Liver (tissue), 3 donors: ENCODE data around the gene GMDS.

Source experiments
- EGR1 ChIP-seq, 2 donors: IDR thresholded peaks; 2 replicates each; pipeline ENCODE4 v1.6.1; 2016 to 2018; ENCODE audit warnings: antibody characterized with exemption in 2 of 2, low read depth in 2 of 2
- FOXA1 ChIP-seq: IDR thresholded peaks from 2 replicates; pipeline ENCODE4 v1.6.1; 2016; ENCODE audit warnings: antibody characterized with exemption
- GABPA ChIP-seq, 2 donors: IDR thresholded peaks in 1 of 2; conservative IDR thresholded peaks in 1 of 2; 2 replicates each; pipeline ENCODE4 v1.6.1; 2016; ENCODE audit warnings: antibody characterized with exemption in 2 of 2, mild to moderate bottlenecking in 1 of 2, moderate library complexity in 1 of 2
- HNF4G ChIP-seq: IDR thresholded peaks from 2 replicates; pipeline ENCODE4 v1.6.1; 2016; ENCODE audit warnings: antibody characterized with exemption
- RAD21 ChIP-seq, 2 donors: IDR thresholded peaks; 2 replicates each; pipeline ENCODE4 v1.6.1; 2016; ENCODE audit warnings: antibody characterized with exemption in 2 of 2, mild to moderate bottlenecking in 2 of 2
- RXRA ChIP-seq, 2 donors: IDR thresholded peaks; 2 replicates each; pipeline ENCODE4 v1.6.1; 2017 to 2018; ENCODE audit warnings: antibody characterized with exemption in 2 of 2, mild to moderate bottlenecking in 1 of 2
- SP1 ChIP-seq: IDR thresholded peaks from 2 replicates; pipeline ENCODE4 v1.6.1; 2018; ENCODE audit warnings: antibody characterized with exemption, mild to moderate bottlenecking
- TAF1 ChIP-seq: conservative IDR thresholded peaks from 2 replicates; pipeline ENCODE4 v1.6.1; 2016; ENCODE audit warnings: antibody characterized with exemption, mild to moderate bottlenecking
- YY1 ChIP-seq: IDR thresholded peaks from 2 replicates; pipeline ENCODE4 v1.6.1; 2016; ENCODE audit warnings: antibody characterized with exemption, mild to moderate bottlenecking
- TF ChIP-seq, protein P1 (sequence below): fragments of 150-350 bp; IDR thresholded peaks from 2 replicates; pipeline ENCODE4 v1.5.1; 2017; ENCODE audit warnings: improper control_type of control experiment, low read depth, low read length; ENCODE audit not compliant: missing input control
- TF ChIP-seq, protein P2 (sequence below): IDR thresholded peaks from 2 replicates; pipeline ENCODE4 v1.6.1; 2016; ENCODE audit warnings: antibody characterized with exemption, mild to moderate bottlenecking
- donor health status: healthy.
- donor health status: healthy.

DNA sequence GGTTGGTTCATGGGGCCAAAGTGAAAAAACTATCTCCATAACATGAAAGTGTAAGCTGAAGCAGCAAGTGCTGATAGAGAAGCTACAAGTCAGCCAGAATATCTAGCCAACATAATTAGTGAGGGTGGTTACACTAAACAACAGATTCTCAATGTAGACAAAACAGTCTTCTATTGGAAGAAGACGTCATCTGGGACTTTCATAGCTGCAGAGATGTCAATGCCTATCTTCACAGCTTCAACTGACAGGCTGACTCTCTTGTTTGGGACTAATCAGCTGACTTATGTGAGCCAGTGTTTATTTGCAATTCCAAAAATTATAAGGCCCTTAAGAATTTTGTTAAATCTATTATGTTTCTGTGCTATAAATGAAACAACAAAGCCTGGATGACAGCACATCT, 63.2 kb downstream of the GMDS start:
- TF ChIP-seq, protein P1, sequence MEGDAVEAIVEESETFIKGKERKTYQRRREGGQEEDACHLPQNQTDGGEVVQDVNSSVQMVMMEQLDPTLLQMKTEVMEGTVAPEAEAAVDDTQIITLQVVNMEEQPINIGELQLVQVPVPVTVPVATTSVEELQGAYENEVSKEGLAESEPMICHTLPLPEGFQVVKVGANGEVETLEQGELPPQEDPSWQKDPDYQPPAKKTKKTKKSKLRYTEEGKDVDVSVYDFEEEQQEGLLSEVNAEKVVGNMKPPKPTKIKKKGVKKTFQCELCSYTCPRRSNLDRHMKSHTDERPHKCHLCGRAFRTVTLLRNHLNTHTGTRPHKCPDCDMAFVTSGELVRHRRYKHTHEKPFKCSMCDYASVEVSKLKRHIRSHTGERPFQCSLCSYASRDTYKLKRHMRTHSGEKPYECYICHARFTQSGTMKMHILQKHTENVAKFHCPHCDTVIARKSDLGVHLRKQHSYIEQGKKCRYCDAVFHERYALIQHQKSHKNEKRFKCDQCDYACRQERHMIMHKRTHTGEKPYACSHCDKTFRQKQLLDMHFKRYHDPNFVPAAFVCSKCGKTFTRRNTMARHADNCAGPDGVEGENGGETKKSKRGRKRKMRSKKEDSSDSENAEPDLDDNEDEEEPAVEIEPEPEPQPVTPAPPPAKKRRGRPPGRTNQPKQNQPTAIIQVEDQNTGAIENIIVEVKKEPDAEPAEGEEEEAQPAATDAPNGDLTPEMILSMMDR, result no peak
- TF ChIP-seq HNF4G, result no peak
- no peak for TF ChIP-seq TAF1
- TF ChIP-seq, protein P2, sequence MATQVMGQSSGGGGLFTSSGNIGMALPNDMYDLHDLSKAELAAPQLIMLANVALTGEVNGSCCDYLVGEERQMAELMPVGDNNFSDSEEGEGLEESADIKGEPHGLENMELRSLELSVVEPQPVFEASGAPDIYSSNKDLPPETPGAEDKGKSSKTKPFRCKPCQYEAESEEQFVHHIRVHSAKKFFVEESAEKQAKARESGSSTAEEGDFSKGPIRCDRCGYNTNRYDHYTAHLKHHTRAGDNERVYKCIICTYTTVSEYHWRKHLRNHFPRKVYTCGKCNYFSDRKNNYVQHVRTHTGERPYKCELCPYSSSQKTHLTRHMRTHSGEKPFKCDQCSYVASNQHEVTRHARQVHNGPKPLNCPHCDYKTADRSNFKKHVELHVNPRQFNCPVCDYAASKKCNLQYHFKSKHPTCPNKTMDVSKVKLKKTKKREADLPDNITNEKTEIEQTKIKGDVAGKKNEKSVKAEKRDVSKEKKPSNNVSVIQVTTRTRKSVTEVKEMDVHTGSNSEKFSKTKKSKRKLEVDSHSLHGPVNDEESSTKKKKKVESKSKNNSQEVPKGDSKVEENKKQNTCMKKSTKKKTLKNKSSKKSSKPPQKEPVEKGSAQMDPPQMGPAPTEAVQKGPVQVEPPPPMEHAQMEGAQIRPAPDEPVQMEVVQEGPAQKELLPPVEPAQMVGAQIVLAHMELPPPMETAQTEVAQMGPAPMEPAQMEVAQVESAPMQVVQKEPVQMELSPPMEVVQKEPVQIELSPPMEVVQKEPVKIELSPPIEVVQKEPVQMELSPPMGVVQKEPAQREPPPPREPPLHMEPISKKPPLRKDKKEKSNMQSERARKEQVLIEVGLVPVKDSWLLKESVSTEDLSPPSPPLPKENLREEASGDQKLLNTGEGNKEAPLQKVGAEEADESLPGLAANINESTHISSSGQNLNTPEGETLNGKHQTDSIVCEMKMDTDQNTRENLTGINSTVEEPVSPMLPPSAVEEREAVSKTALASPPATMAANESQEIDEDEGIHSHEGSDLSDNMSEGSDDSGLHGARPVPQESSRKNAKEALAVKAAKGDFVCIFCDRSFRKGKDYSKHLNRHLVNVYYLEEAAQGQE, result no peak
- TF ChIP-seq RXRA (IDR thresholded peaks at IDR 0.05), result no peak
- no peak for TF ChIP-seq SP1
- no peak for TF ChIP-seq EGR1 (IDR thresholded peaks at IDR 0.05; ENCODE audit: low read depth in 2 of 2)
- TF ChIP-seq FOXA1, result no peak
- no peak for TF ChIP-seq GABPA (IDR thresholded peaks at IDR 0.05 in 1 of 2, conservative IDR thresholded peaks at IDR 0.05 in 1 of 2)
- no peak for TF ChIP-seq YY1
- TF ChIP-seq RAD21 (IDR thresholded peaks at IDR 0.05), result no peak
